Erythroblast (primary cell): ENCODE measurements around the gene SRRD.

Experiments used
- DNase-seq, 2 experiments: peaks; one replicate each; lab custom pipeline; 2025; lab: John Stamatoyannopoulos, UW
- GATA1 ChIP-seq: IDR thresholded peaks from 2 replicates; pipeline ENCODE4 v1.6.1; 2011; ENCODE audit warnings: low read depth, mild to moderate bottlenecking, control low read depth, low read length, moderate library complexity
- POLR2A ChIP-seq: IDR thresholded peaks from 2 replicates; pipeline ENCODE4 v1.6.1; 2011; ENCODE audit warnings: mild to moderate bottlenecking, low read length

SRRD gene

GRCh38 chr22:26463101-26463661 is 20.5 kb upstream of the SRRD start:
- no peak for DNase-seq
- no peak for TF ChIP-seq POLR2A
- no peak for TF ChIP-seq GATA1

- no peak for DNase-seq
- TF ChIP-seq GATA1: no peak
- no peak for TF ChIP-seq POLR2A
These were observed 20.0 kb upstream of the SRRD start for GRCh38 chr22:26463688-26464087.

GRCh38 chr22:26464312-26464711 is 19.4 kb upstream of the SRRD start:
- TF ChIP-seq POLR2A (no peak), GATA1 (no peak)
- no peak for DNase-seq

- DNase-seq: no peak
These were observed 17.5 kb upstream of the SRRD start for GRCh38 chr22:26466196-26466595.

GRCh38 chr22:26470807-26471206 is 12.9 kb upstream of the SRRD start:
- DNase-seq: no peak
- TF ChIP-seq GATA1: no peak
- no peak for TF ChIP-seq POLR2A

More at GRCh38 chr22:26466196-26466595, 17.5 kb upstream of the SRRD start:
- TF ChIP-seq GATA1 (no peak), POLR2A (no peak)

- DNase-seq: no peak
- TF ChIP-seq GATA1: no peak
- TF ChIP-seq POLR2A: no peak
These were observed 12.2 kb upstream of the SRRD start for GRCh38 chr22:26471522-26471921.

GRCh38 chr22:26474682-26475081 is 9.0 kb upstream of the SRRD start:
- no peak for DNase-seq
- TF ChIP-seq POLR2A (no peak), GATA1 (no peak)

- no peak for TF ChIP-seq GATA1
- TF ChIP-seq POLR2A: no peak
- DNase-seq: no peak
These were observed 6.9 kb upstream of the SRRD start for GRCh38 chr22:26476705-26477340.

- no peak for DNase-seq
- TF ChIP-seq POLR2A (no peak), GATA1 (no peak)
These were observed 6.3 kb upstream of the SRRD start for GRCh38 chr22:26477341-26477731.

GRCh38 chr22:26479043-26479791 is 4.5 kb upstream of the SRRD start:
- DNase-seq: peak; percentile 88 to 93
- TF ChIP-seq GATA1: no peak
- TF ChIP-seq POLR2A: no peak

- TF ChIP-seq GATA1: no peak
- peak; percentile 80 for TF ChIP-seq POLR2A
- peak in 1 of 2 experiments; percentile 51 for DNase-seq
These were observed 3.7 kb upstream of the SRRD start for GRCh38 chr22:26479792-26480610.

GRCh38 chr22:26480611-26480932 is 3.1 kb upstream of the SRRD start:
- no peak for DNase-seq
- TF ChIP-seq GATA1 (no peak), POLR2A (no peak)

GRCh38 chr22:26481112-26481693 is 2.5 kb upstream of the SRRD start:
- peak; percentile 36 to 51 for DNase-seq
- TF ChIP-seq POLR2A: no peak
- no peak for TF ChIP-seq GATA1

GRCh38 chr22:26481694-26482093 is 2.0 kb upstream of the SRRD start:
- no peak for TF ChIP-seq GATA1
- TF ChIP-seq POLR2A: no peak
- peak in 1 of 2 experiments; percentile 51 for DNase-seq
